ENCODE measurements around the gene GHRL. TPM values are rescaled to one million over a fixed set of nuclear protein-coding genes. Genes with fewer than 3 reads are reported as not detected.

The GHRL gene
- total RNA-seq, 1 experiment from 2014 or later: not detected

- Histone ChIP-seq H3K27me3 (ENCODE audit: control insufficient read depth, insufficient read depth, low read length) (no peaks in the 10 kb centered on the region), H3K9me3 (ENCODE audit: control insufficient read depth, insufficient read depth, low read depth, low read length) (no peaks in the 10 kb centered on the region), H3K27ac (ENCODE audit: low read length) (no peak overlapping the region), H3K4me1 (ENCODE audit: control insufficient read depth, insufficient read depth, low read length) (no peaks in the 10 kb centered on the region), H3K36me3 (ENCODE audit: control insufficient read depth, insufficient read depth, low read length) (no peaks in the 10 kb centered on the region; the same call in none of the 2 replicates), H3K4me3 (ENCODE audit: low read depth in 2 of 2, low read length in 2 of 2) (no peak overlapping the region)
- CTCF ChIA-PET: no interaction called here
- TF ChIP-seq, protein P1, sequence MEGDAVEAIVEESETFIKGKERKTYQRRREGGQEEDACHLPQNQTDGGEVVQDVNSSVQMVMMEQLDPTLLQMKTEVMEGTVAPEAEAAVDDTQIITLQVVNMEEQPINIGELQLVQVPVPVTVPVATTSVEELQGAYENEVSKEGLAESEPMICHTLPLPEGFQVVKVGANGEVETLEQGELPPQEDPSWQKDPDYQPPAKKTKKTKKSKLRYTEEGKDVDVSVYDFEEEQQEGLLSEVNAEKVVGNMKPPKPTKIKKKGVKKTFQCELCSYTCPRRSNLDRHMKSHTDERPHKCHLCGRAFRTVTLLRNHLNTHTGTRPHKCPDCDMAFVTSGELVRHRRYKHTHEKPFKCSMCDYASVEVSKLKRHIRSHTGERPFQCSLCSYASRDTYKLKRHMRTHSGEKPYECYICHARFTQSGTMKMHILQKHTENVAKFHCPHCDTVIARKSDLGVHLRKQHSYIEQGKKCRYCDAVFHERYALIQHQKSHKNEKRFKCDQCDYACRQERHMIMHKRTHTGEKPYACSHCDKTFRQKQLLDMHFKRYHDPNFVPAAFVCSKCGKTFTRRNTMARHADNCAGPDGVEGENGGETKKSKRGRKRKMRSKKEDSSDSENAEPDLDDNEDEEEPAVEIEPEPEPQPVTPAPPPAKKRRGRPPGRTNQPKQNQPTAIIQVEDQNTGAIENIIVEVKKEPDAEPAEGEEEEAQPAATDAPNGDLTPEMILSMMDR (IDR thresholded peaks at IDR 0.05): no peak
- TF ChIP-seq SIN3A (IDR thresholded peaks at IDR 0.05; ENCODE audit: borderline replicate concordance, insufficient read depth, low read depth, low read length) (no peak), TCF7L2 (IDR thresholded peaks at IDR 0.05; ENCODE audit: low read depth, low read length) (no peak), POLR2AphosphoS5 (IDR thresholded peaks at IDR 0.05; ENCODE audit: low read depth, low read length) (no peak)
- TF ChIP-seq, protein P2, sequence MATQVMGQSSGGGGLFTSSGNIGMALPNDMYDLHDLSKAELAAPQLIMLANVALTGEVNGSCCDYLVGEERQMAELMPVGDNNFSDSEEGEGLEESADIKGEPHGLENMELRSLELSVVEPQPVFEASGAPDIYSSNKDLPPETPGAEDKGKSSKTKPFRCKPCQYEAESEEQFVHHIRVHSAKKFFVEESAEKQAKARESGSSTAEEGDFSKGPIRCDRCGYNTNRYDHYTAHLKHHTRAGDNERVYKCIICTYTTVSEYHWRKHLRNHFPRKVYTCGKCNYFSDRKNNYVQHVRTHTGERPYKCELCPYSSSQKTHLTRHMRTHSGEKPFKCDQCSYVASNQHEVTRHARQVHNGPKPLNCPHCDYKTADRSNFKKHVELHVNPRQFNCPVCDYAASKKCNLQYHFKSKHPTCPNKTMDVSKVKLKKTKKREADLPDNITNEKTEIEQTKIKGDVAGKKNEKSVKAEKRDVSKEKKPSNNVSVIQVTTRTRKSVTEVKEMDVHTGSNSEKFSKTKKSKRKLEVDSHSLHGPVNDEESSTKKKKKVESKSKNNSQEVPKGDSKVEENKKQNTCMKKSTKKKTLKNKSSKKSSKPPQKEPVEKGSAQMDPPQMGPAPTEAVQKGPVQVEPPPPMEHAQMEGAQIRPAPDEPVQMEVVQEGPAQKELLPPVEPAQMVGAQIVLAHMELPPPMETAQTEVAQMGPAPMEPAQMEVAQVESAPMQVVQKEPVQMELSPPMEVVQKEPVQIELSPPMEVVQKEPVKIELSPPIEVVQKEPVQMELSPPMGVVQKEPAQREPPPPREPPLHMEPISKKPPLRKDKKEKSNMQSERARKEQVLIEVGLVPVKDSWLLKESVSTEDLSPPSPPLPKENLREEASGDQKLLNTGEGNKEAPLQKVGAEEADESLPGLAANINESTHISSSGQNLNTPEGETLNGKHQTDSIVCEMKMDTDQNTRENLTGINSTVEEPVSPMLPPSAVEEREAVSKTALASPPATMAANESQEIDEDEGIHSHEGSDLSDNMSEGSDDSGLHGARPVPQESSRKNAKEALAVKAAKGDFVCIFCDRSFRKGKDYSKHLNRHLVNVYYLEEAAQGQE (IDR thresholded peaks at IDR 0.05; ENCODE audit: insufficient read depth in 1 of 2, low read depth in 2 of 2, low read length in 1 of 2): no peak
- POLR2A ChIA-PET: no interaction called here
- in situ Hi-C loops (cut with HindIII; ENCODE audit: low pct_unique_long_range_greater_than_20kb, low sequenced_read_pairs): no loop called here
- intact Hi-C loops (cut with micrococcal nuclease; ENCODE audit: unreplicated experiment): no loop called here
- BruUV-seq (replicated peaks): no TSS peak
- ATAC-seq (0 out of 2 replicates have a peak, but pooled peaks have one; percentile 23), DNase-seq (ENCODE audit: low read depth, low spot score) (no peak)
Measured at GRCh38 chr3:10312391-10312790, 19.6 kb upstream of the GHRL start.

- no peak overlapping the region for H3K4me3 ChIP-seq (ENCODE audit: low read depth in 2 of 2, low read length in 2 of 2)
Measured at GRCh38 chr3:10311710-10312109, 19.0 kb upstream of the GHRL start.

More at GRCh38 chr3:10311710-10312109, 19.0 kb upstream of the GHRL start:
- no peaks in the 10 kb centered on the region for H3K27me3 ChIP-seq (ENCODE audit: control insufficient read depth, insufficient read depth, low read length)
- ChIA-PET POLR2A (no interaction called here), CTCF (no interaction called here)
- in situ Hi-C loops (cut with HindIII; ENCODE audit: low pct_unique_long_range_greater_than_20kb, low sequenced_read_pairs) (no loop called here), intact Hi-C loops (cut with micrococcal nuclease; ENCODE audit: unreplicated experiment) (no loop called here)
- no peak overlapping the region for H3K27ac ChIP-seq (ENCODE audit: low read length)
- ATAC-seq: peak; percentile 47; the same call in 1 of the 2 replicates
- no peaks in the 10 kb centered on the region for H3K4me1 ChIP-seq (ENCODE audit: control insufficient read depth, insufficient read depth, low read length)
- no peaks in the 10 kb centered on the region; the same call in none of the 2 replicates for H3K36me3 ChIP-seq (ENCODE audit: control insufficient read depth, insufficient read depth, low read length)
- no peaks in the 10 kb centered on the region for H3K9me3 ChIP-seq (ENCODE audit: control insufficient read depth, insufficient read depth, low read depth, low read length)
- BruUV-seq (replicated peaks): no TSS peak
- TF ChIP-seq POLR2AphosphoS5 (IDR thresholded peaks at IDR 0.05; ENCODE audit: low read depth, low read length) (no peak), TCF7L2 (IDR thresholded peaks at IDR 0.05; ENCODE audit: low read depth, low read length) (no peak), SIN3A (IDR thresholded peaks at IDR 0.05; ENCODE audit: borderline replicate concordance, insufficient read depth, low read depth, low read length) (no peak)
- TF ChIP-seq, protein P2 (IDR thresholded peaks at IDR 0.05; ENCODE audit: insufficient read depth in 1 of 2, low read depth in 2 of 2, low read length in 1 of 2): no peak
- TF ChIP-seq, protein P1 (IDR thresholded peaks at IDR 0.05): no peak
- DNase-seq (ENCODE audit: low read depth, low spot score): no peak

All from Panc1 (cell line).